Osteoblast (primary cell): Measurements from ENCODE around the gene MSX1. TPM values are rescaled to one million over a fixed set of nuclear protein-coding genes. Genes with fewer than 3 reads are reported as not detected.

Experiments used
- DNase-seq: peaks from one replicate; pipeline ENCODE4 v3.0.0; 2011; ENCODE audit warnings: low spot score, mixed read lengths; ENCODE audit not compliant: insufficient read length; ENCODE audit errors: missing footprints
- H2AFZ ChIP-seq: 2 replicates; pipeline ENCODE4 v1.6.0; 2011; ENCODE audit warnings: mild to moderate bottlenecking, low read length
- H3K27ac ChIP-seq: 2 replicates; pipeline ENCODE4 v1.5.1; 2011; ENCODE audit warnings: mild to moderate bottlenecking, low read depth, low read length, moderate library complexity
- H3K27me3 ChIP-seq: 2 replicates; pipeline ENCODE4 v1.6.0; 2012; ENCODE audit warnings: mild to moderate bottlenecking, control low read depth, inconsistent platforms, low read length, moderate library complexity; ENCODE audit not compliant: insufficient read depth
- H3K36me3 ChIP-seq: 2 replicates; pipeline ENCODE4 v1.5.1; 2011; ENCODE audit warnings: mild to moderate bottlenecking, low read length, control low read depth, moderate library complexity; ENCODE audit not compliant: insufficient read depth
- H3K4me1 ChIP-seq: 2 replicates; pipeline ENCODE4 v1.5.1; 2011; ENCODE audit warnings: mild to moderate bottlenecking, low read length, control low read depth, moderate library complexity; ENCODE audit not compliant: insufficient read depth
- H3K4me2 ChIP-seq: 2 replicates; pipeline ENCODE4 v1.6.0; 2011; ENCODE audit warnings: mild to moderate bottlenecking, low read length; ENCODE audit not compliant: insufficient read depth
- H3K4me3 ChIP-seq: fragments of 200-600 bp; sonication (generic); 3 replicates; pipeline ENCODE4 v1.5.1; 2012; ENCODE audit warnings: mild to moderate bottlenecking, low read length, inconsistent platforms; ENCODE audit not compliant: insufficient read depth
- H3K79me2 ChIP-seq: 2 replicates; pipeline ENCODE4 v1.6.0; 2012; ENCODE audit warnings: mild to moderate bottlenecking, low read length, control low read depth, inconsistent platforms; ENCODE audit not compliant: insufficient read depth
- H3K9me3 ChIP-seq: 2 replicates; pipeline ENCODE4 v1.5.1; 2011; ENCODE audit warnings: low read depth, low read length, control low read depth
- H4K20me1 ChIP-seq: 2 replicates; pipeline ENCODE4 v1.6.0; 2012; ENCODE audit warnings: mild to moderate bottlenecking, low read length, control low read depth; ENCODE audit not compliant: insufficient read depth
- total RNA-seq: library from RNA; depleted of rRNA; stranded (reverse); fragments of >200 nt; gene quantifications from 2 replicates; pipeline ENCODE4 v1.2.3, GENCODE V29; 2012
- TF ChIP-seq, protein P1 (sequence below): IDR thresholded peaks from 2 replicates; pipeline ENCODE4 v1.5.1; 2011; ENCODE audit warnings: mild to moderate bottlenecking, low read depth, low read length, moderate library complexity; ENCODE audit errors: extremely low read depth

MSX1 gene
- total RNA-seq, 1 donor, result 2.9 TPM

DNA sequence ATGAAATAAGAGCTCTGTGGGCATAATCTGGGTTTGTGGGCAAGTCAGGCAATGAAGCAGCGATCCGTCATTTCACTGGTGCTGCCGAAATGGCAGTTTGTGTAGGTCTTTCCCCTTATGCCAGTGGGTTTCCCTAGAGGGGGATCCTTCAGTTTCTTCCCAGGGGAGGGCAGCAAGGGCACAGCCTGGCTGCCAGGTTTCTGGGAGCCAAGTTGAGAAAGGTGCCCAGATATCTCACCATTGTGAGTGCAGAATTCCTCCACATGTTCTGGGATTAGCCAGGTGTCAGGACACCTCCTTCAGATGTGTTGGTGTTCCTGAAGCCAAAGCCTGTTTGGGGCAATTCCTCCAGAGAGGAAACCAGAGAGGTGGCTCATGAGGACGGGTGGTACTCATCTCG is 28.0 kb downstream of the MSX1 start:
- H3K9me3 ChIP-seq, result no peaks in the 10 kb centered on the region
- H4K20me1 ChIP-seq, result no peaks in the 10 kb centered on the region
- H3K4me3 ChIP-seq, result no peak overlapping the region
- DNase-seq, result no peak
- no peak overlapping the region for H2AFZ ChIP-seq
- H3K27ac ChIP-seq, result no peak overlapping the region
- H3K36me3 ChIP-seq, result no peaks in the 10 kb centered on the region
- no peaks in the 10 kb centered on the region for H3K4me1 ChIP-seq
- no peak overlapping the region for H3K4me2 ChIP-seq
- TF ChIP-seq, protein P1, sequence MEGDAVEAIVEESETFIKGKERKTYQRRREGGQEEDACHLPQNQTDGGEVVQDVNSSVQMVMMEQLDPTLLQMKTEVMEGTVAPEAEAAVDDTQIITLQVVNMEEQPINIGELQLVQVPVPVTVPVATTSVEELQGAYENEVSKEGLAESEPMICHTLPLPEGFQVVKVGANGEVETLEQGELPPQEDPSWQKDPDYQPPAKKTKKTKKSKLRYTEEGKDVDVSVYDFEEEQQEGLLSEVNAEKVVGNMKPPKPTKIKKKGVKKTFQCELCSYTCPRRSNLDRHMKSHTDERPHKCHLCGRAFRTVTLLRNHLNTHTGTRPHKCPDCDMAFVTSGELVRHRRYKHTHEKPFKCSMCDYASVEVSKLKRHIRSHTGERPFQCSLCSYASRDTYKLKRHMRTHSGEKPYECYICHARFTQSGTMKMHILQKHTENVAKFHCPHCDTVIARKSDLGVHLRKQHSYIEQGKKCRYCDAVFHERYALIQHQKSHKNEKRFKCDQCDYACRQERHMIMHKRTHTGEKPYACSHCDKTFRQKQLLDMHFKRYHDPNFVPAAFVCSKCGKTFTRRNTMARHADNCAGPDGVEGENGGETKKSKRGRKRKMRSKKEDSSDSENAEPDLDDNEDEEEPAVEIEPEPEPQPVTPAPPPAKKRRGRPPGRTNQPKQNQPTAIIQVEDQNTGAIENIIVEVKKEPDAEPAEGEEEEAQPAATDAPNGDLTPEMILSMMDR, result no peak
- H3K27me3 ChIP-seq, result peaks cover 13% of the 10 kb centered on the region
- H3K79me2 ChIP-seq, result no peaks in the 10 kb centered on the region

DNA sequence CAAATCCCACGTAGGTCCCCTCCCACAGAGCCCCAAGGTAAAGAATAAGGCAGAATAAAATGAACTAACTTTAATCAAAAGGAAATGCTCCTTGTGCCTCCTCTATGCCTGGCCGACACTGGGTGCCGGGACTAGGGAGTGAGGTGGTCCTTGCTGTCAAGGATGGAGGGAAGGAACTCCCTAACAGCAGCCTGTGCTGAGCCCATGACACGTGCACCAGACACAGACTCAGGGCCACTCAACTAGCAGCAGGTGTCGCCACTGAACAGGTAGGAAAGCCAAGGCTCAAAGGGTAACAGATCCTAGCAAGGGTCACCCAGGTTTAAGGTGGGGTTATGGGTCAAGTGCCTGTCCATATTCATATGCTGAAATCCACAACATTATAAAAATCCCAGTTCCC is 29.2 kb downstream of the MSX1 start:
- Histone ChIP-seq H2AFZ (no peak overlapping the region), H3K27me3 (peaks cover 10% of the 10 kb centered on the region), H3K27ac (no peak overlapping the region), H4K20me1 (no peaks in the 10 kb centered on the region), H3K4me1 (no peaks in the 10 kb centered on the region), H3K79me2 (no peaks in the 10 kb centered on the region), H3K9me3 (no peaks in the 10 kb centered on the region), H3K4me2 (no peak overlapping the region), H3K4me3 (no peak overlapping the region), H3K36me3 (no peaks in the 10 kb centered on the region)
- TF ChIP-seq, protein P1, result no peak
- DNase-seq, result no peak

DNA sequence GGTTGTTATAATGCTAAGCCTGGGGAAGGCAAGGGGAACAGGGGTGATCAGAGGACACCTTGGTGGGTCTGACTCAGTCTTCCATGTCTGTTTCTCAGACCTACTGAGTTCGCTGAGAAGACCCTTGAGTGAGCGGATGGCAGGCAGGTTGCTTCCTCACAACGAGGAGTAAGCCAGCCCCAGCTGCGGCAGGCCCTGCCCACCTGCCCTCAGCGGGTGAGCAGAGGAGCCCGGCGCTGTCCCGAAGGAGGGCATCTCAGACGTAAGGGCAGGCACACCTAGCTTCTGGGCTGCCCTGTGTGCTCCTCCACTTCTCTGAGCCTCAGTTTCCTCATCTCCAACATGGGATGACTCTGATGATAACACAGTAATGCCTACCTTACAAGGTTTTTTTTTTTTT is 30.3 kb downstream of the MSX1 start:
- Histone ChIP-seq H2AFZ (no peak overlapping the region), H3K36me3 (no peaks in the 10 kb centered on the region), H3K9me3 (no peaks in the 10 kb centered on the region), H3K4me2 (no peak overlapping the region), H4K20me1 (no peaks in the 10 kb centered on the region), H3K27me3 (peaks cover 8% of the 10 kb centered on the region), H3K4me3 (no peak overlapping the region), H3K4me1 (no peaks in the 10 kb centered on the region), H3K27ac (no peak overlapping the region), H3K79me2 (no peaks in the 10 kb centered on the region)
- no peak for DNase-seq
- TF ChIP-seq, protein P1, result no peak

DNA sequence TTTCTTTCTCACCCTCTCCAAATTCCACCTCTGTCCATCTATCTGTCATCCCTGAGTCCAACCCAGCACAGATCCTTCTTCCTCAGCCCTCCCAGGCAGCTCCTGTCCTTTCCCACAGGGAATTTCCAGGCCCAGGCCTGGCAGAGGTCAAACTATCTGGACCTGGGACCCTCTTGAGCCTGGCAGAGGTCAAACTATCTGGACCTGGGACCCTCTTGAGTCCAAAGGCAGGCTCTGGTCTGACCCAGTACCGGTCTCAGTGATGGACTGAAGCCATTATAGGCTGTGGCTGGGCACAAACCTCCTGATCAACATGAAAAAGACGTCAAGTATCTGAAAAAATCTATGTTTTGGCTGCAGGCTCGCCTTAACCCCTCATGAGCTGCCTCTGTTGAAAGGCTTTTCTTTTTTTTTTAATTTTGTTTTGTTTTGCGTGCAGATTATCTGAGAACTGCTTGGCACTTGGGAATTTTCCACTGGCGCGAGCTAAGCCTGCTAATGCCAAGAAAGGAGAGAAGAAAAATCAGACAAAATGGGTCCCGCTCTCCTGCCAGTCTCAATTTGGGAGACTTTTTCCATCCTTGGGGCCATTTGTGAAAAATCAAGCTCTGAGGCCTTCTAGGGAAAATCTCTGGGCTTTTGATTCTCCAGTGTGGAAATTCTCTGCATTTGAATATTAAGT is 31.2 kb downstream of the MSX1 start:
- no peak for DNase-seq
- no peaks in the 10 kb centered on the region for H3K9me3 ChIP-seq

More for the DNA sequence above, 31.2 kb downstream of the MSX1 start:
- Histone ChIP-seq H3K79me2 (no peaks in the 10 kb centered on the region), H3K4me1 (no peaks in the 10 kb centered on the region), H3K4me3 (no peak overlapping the region), H4K20me1 (no peaks in the 10 kb centered on the region), H3K27ac (no peak overlapping the region), H2AFZ (no peak overlapping the region), H3K27me3 (peaks cover 8% of the 10 kb centered on the region), H3K4me2 (no peak overlapping the region), H3K36me3 (no peaks in the 10 kb centered on the region)
- TF ChIP-seq, protein P1, result no peak
